ENCODE results near the gene MMP25.
"Not testable (repeated sequence)": the region's sequence is repeated elsewhere in the genome, so short reads cannot be mapped to it uniquely, and the experiment has no call there.

MMP25 gene

GRCh38 chr16:3063625-3064386, 17.4 kb downstream of the MMP25 start:
- intact Hi-C loops (cut with DNase I): loop anchor here (5.0 kb wide), 1 partner anchor 53 kb away; no protein-coding TSS in a partner anchor
- DNase-seq: no peak

- intact Hi-C loops (cut with DNase I): no loop called here
- DNase-seq: no peak
Observed at GRCh38 chr16:3065069-3065741, 18.8 kb downstream of the MMP25 start, which contains the start of gene IL32. IL32 (plus strand) TSS chr16:3065640; CDS start chr16:3065812, 172 bp downstream.

- no peak for DNase-seq
- intact Hi-C loops (cut with DNase I): no loop called here
Observed at GRCh38 chr16:3065742-3066439, 19.5 kb downstream of the MMP25 start.

- no peak for DNase-seq
- intact Hi-C loops (cut with DNase I): no loop called here
Observed at GRCh38 chr16:3066440-3066748, 20.0 kb downstream of the MMP25 start.

- intact Hi-C loops (cut with DNase I): no loop called here
Observed at GRCh38 chr16:3068487-3068886, 22.1 kb downstream of the MMP25 start.

GRCh38 chr16:3069146-3069545, 22.8 kb downstream of the MMP25 start:
- intact Hi-C loops (cut with DNase I); DNase-seq: not testable (repeated sequence)

More at GRCh38 chr16:3068487-3068886, 22.1 kb downstream of the MMP25 start:
- no peak for DNase-seq

GRCh38 chr16:3070608-3071111, 24.3 kb downstream of the MMP25 start:
- intact Hi-C loops (cut with DNase I): no loop called here
- no peak for DNase-seq

GRCh38 chr16:3071655-3072054, 25.3 kb downstream of the MMP25 start:
- DNase-seq: no peak
- intact Hi-C loops (cut with DNase I): no loop called here

GRCh38 chr16:3072148-3072547, 25.8 kb downstream of the MMP25 start:
- intact Hi-C loops (cut with DNase I); DNase-seq: not testable (repeated sequence)

GRCh38 chr16:3072576-3073263, 26.4 kb downstream of the MMP25 start:
- DNase-seq; intact Hi-C loops (cut with DNase I): not testable (repeated sequence)

- intact Hi-C loops (cut with DNase I): no loop called here
- DNase-seq: no peak
Observed at GRCh38 chr16:3073448-3073847, 27.1 kb downstream of the MMP25 start.

GRCh38 chr16:3074860-3075522, 28.6 kb downstream of the MMP25 start:
- intact Hi-C loops (cut with DNase I): no loop called here
- DNase-seq: no peak

GRCh38 chr16:3075523-3075915, 29.2 kb downstream of the MMP25 start:
- intact Hi-C loops (cut with DNase I): no loop called here
- DNase-seq: peak in 2 of 42 donors; percentile 17 to 46

- DNase-seq; intact Hi-C loops (cut with DNase I): not testable (repeated sequence)
Observed at GRCh38 chr16:3075946-3076345, 29.6 kb downstream of the MMP25 start.

- intact Hi-C loops (cut with DNase I): no loop called here
- no peak for DNase-seq
Observed at GRCh38 chr16:3076577-3076976, 30.2 kb downstream of the MMP25 start.

GRCh38 chr16:3080024-3080423, 33.7 kb downstream of the MMP25 start:
- intact Hi-C loops (cut with DNase I): no loop called here
- no peak for DNase-seq

- DNase-seq; intact Hi-C loops (cut with DNase I): not testable (repeated sequence)
Observed at GRCh38 chr16:3081957-3082356, 35.6 kb downstream of the MMP25 start.

GRCh38 chr16:3083408-3083807, 37.0 kb downstream of the MMP25 start:
- DNase-seq; intact Hi-C loops (cut with DNase I): not testable (repeated sequence)

GRCh38 chr16:3084491-3084890, 38.1 kb downstream of the MMP25 start:
- intact Hi-C loops (cut with DNase I): no loop called here

More at GRCh38 chr16:3084491-3084890, 38.1 kb downstream of the MMP25 start:
- no peak for DNase-seq

Data from head of caudate nucleus (tissue), 42 donors.